H1 (cell line): ENCODE results near the gene RBMS1.

Experiments
- CBX8 ChIP-seq: fragments of 300-800, 300-1000 bp; sonication (generic); IDR thresholded peaks from 2 replicates; pipeline ENCODE4 v1.7.1; 2016; ENCODE audit warnings: low read depth, low read length, borderline replicate concordance
- GTF2F1 ChIP-seq: IDR thresholded peaks from 2 replicates; pipeline ENCODE4 v1.6.1; 2012; ENCODE audit warnings: low read depth, low read length, improper control_type of control experiment, borderline replicate concordance
- SIN3A ChIP-seq, 2 experiments: IDR thresholded peaks in 1 of 2; conservative IDR thresholded peaks in 1 of 2; 2 replicates each; pipeline ENCODE4 v1.6.1; 2011 to 2012; ENCODE audit warnings: low read length in 2 of 2, improper control_type of control experiment in 1 of 2, low read depth in 1 of 2, mild to moderate bottlenecking in 1 of 2

DNA sequence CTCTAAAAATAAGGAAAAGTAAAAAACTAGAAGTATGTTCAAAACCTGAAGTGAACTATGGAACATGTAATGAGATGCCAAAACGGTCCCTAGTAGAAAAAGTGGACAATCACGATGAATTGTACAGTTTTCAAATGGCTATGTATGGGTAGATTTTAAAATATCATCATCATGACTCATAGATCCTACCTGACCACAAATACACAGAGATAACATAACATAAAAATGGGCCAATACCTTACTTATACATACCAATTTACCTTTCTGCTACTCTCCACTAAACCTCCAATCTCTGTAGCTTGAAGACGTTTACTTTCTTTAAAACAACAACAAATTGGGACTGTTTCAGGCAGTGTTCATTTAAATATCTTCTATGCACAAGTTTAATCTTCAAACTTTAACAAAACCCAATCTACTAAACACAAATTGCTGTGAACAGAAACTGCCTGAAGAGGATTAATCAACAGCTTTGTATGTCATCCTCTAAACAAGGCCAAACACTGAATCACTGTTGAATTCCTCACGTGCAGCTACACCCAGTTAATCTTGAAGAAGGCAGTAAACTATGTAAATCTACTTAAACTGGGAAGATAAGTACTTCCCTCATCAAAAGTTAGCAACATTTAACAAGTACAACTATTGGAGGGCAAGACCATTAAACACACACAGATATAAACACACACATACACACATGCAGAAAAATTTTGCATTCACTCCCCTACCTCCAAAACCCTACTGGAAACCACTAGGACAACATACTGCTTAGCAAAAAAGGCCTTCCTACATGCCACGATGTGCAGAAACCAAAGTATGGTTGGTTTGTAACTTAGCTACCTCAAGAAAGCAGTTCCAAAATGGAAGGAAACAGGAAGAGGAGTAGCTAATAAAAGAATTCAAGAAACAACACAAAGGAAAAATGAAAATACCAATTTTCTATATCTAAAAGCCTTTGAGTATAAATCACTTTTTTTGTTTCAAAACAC is 90.3 kb downstream of the RBMS1 start:
- TF ChIP-seq GTF2F1 = no peak
- TF ChIP-seq SIN3A (conservative IDR thresholded peaks at IDR 0.05 in 1 of 2, IDR thresholded peaks at IDR 0.05 in 1 of 2; ENCODE audit: low read depth in 1 of 2, low read length in 2 of 2) = no peak
- TF ChIP-seq CBX8 = no peak
